H1 (cell line): ENCODE measurements around the gene KNOP1. TPM values are rescaled to one million over a fixed set of nuclear protein-coding genes. Genes with fewer than 3 reads are reported as not detected.

Experiments
- ATF3 ChIP-seq: IDR thresholded peaks from 2 replicates; pipeline ENCODE4 v1.6.1; 2011; ENCODE audit warnings: low read depth, mild to moderate bottlenecking, low read length; ENCODE audit not compliant: insufficient read depth
- TBP ChIP-seq: IDR thresholded peaks from 2 replicates; pipeline ENCODE4 v1.6.1; 2011; ENCODE audit warnings: low read depth, low read length, improper control_type of control experiment
- polyA plus RNA-seq, 7 experiments: library from polyadenylated mRNA; depleted of rRNA in 3 of 7; stranded (reverse) in 5 of 7; unstranded in 2 of 7; fragments of >200 nt in 5 of 7; fragments of 200-250 nt in 2 of 7; gene quantifications; 1 replicate in 5 of 7; 2 replicates in 1 of 7; 4 replicates in 1 of 7; pipeline versions ENCODE4 v1.2.1 to v1.2.3, GENCODE V29; 2011 to 2013; ENCODE audit warnings: missing spikeins in 2 of 7, mixed read lengths in 2 of 7
- total RNA-seq: library from RNA; stranded (reverse); fragmentation: NEBNext Ultra II Directional; extraction: Animal tissue kit (Norgen Biotek cat#: 25700); gene quantifications from 2 replicates; pipeline ENCODE4 v1.2.1, GENCODE V29; 2021

The KNOP1 gene
- total and polyA plus RNA-seq, 2 of the 8 experiments (the other 6 are each of a cell fraction or from before 2014, with no cell fraction given): 21.6 to 87.9 TPM

GRCh38 chr16:19655242-19655777, 62.7 kb downstream of the KNOP1 start (continued):
- TF ChIP-seq ATF3 (no peak), TBP (no peak)
- TF ChIP-seq, all 59 proteins: peak for 0
